ENCODE results near the gene CRYGN.

The CRYGN gene

GRCh38 chr7:151389096-151389767, 50.7 kb downstream of the CRYGN start:
- no peak for DNase-seq

DNA sequence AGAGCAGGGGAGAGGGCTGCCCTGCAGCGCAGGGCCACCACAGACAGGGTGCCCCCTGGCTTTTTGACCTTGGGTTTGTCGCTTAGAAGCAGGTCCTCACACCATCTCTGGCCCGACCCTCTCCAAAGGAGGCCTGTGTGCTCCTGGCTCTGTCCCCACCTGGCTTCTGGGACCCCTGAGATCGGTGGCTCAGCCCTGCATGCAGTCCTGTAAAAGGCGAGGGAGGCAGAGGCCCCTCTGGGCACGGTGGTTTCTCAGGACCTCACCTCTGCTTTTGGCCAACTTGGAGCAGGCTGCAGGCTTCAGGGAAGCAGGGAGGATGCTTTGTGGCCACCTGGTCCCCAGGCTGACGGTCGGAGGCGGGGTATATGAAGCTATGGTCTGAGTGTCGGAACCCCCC, 51.5 kb downstream of the CRYGN start:
- no peak for DNase-seq

- DNase-seq = no peak
Observed at GRCh38 chr7:151388007-151388297, 52.0 kb downstream of the CRYGN start.

DNA sequence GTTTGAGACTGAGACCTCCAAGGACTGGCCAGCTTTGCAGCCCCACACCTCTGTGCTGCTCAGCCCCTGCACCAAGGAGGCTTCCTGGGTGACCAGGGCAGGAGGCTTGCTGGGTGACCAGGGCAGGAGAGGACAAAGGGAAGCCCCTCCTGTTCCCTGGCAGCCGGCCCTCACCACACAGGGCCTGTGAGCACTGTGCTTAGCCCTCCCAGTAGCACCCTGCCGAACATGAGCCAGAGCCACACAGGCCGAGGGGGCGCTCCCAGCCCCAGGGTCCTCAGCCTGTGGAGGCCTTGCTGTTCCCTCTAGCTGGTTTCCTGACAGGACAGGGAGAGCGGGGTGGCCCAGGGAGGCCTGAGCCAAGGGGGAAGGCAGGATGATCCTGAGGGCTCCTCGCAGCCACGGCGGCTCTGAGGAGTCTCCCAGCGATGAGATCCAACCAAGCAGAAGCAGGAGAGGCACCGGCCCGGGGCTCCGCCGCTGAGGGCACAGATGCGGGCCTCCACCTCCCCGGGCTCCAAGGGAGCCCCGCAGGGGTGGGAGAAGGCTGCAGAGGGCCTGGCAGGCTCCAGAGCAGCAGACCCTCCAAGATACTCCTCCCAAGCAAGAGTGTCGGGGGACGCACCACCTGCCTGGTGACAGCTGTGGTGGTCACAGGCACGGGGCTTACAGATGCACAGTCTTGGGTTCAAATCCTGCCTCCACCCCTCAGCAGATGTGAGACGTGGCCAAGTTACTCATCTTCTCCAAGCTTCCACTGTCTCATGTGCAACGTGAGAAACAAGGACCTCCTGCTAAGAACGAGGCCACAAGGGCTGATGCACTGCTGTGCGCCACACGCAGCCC, 52.6 kb downstream of the CRYGN start:
- no peak for DNase-seq

DNA sequence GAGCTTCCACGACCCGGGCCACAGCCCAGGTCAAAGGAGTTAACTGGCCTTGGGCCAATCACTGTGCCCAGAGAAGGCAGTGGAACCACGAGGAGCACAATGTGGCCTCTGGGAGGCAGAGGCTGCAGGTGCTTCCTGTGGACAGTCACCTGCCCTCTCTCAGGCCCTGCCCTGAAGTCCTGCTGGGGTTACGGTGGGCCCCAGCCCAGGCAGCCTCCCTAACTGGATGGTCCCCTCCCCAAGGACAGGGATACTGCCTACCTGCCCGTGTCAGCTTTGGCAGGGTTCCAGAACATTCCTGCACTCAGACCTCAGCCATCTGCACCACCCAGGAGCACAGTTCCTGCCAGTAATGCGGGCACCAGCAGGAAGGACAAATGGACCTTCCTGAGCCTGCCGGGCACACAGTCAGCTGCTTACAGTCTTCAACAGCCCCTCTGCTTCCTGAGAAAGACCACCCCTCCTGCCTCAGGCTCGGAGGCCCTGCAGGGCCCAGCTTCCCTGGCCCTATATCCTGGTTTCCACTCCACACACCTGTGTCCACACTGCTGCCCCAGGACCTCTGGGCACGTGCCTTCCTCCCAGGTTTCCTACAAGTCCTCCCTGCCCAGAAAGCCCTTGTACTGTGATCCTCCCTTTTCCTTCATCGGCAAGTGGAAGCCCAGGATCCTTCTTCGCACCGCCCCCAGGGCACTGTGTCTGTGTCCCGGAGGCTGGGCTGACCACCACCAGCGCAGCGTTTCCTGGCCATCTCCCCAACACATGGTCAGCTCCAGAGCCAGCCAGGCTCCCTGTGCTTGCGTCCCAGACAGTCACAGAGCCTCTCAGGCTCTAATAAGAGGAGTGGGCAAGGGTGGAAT, 53.4 kb downstream of the CRYGN start:
- no peak for DNase-seq

- no peak for DNase-seq
Observed at GRCh38 chr7:151385626-151386300, 54.2 kb downstream of the CRYGN start.

- no peak for DNase-seq
Observed at GRCh38 chr7:151384776-151385625, 54.9 kb downstream of the CRYGN start.

DNA sequence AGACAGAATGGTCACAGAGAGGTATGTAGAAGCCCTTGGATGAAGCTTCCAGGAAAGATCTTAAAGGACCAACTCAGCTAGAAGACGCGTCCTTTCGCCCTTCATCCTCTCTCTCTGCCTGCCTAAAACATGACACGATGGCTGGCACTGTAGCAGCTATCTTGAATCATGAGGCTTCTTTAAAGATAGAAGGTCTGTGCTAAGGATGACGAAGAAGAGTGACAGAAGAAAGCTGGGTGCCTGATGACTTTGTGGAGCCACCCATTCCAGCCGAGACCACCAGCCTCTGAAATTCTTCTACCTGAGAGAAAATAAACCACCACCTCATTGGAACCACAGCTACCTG, 55.6 kb downstream of the CRYGN start:
- DNase-seq = no peak

GRCh38 chr7:151383638-151384351, 56.1 kb downstream of the CRYGN start:
- no peak for DNase-seq

DNA sequence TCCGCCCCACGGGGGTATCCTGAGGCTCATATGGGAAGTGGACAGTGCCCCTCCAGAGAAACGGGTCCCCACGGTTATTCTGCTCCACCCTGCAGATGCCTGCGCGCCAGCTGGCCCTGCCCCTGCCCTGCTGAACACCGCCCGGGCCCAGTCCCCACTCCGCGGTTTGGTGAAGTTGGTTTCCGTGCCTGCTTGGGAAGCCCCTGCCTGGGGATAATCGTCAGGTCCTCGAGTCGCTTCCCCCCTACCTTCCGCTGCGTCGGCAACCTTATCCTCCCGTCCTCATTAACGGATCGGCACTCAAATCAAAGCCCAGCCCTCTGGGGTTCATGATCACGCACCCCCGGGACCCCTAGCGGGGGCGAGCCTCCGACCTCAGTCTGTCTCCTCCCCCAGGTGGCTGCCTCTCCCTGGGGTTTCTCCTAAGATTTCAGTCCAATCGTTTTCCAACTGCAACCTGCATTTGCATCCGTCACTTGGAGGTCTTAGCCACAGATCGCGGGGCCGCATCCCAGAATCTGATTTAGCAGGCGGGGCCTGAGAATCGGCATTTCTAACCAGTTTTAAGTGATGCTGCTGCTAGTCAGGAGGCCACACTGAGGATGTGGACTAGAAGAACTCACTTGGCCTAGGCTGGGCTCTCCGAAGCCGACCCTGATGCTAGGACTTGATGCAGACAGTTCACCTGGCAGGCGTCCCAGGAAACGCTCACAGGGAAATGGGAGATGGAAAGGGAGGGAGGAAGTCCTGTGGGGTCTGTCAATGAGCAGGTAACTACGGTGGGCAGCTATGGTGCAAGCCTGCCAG, 57.7 kb downstream of the CRYGN start:
- no peak for DNase-seq

GRCh38 chr7:151381348-151382078, 58.4 kb downstream of the CRYGN start:
- no peak for DNase-seq

GRCh38 chr7:151381098-151381347, 58.9 kb downstream of the CRYGN start:
- no peak for DNase-seq

GRCh38 chr7:151380199-151381097, 59.5 kb downstream of the CRYGN start:
- DNase-seq = no peak

GRCh38 chr7:151379534-151380198, 60.3 kb downstream of the CRYGN start:
- no peak for DNase-seq

DNA sequence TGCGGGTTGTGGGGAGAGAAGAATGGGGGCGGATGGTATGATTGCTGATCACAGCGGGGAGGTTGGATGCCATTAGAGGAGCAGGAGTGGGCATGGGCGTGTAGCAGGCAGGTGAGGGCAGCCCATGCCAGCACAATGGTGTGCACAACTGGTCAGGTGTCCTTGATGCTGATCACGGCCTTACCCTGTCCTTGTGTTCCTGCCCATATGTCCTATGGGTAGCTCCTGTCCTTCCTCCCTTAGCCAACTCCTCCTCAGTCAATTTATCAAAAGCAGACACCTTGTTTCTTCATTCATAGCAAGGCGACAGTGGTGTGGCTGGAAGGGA, 60.8 kb downstream of the CRYGN start:
- no peak for DNase-seq
